Dendritic cell treated with granulocyte-macrophage colony-stimulating factor and Interleukin-4, amounts not matched to agents 40 ng/mL and 50 ng/mL, for 4 days (primary cell): ENCODE measurements around the gene GRB2.
"Not testable (repeated sequence)": the region's sequence is repeated elsewhere in the genome, so short reads cannot be mapped to it uniquely, and the experiment has no call there.

ENCODE experiments used
- H3K27ac Mint-ChIP-seq: one replicate; pipeline ENCODE4 v1.8.0; 2022; ENCODE audit warnings: mild to moderate bottlenecking, mixed read lengths
- H3K27me3 Mint-ChIP-seq: one replicate; pipeline ENCODE4 v1.8.0; 2022; ENCODE audit warnings: mild to moderate bottlenecking, mixed read lengths
- H3K36me3 Mint-ChIP-seq: one replicate; pipeline ENCODE4 v1.8.0; 2022; ENCODE audit warnings: low read depth, mixed read lengths
- H3K4me1 Mint-ChIP-seq: one replicate; pipeline ENCODE4 v1.8.0; 2022; ENCODE audit warnings: low read depth, mixed read lengths
- H3K4me3 Mint-ChIP-seq: one replicate; pipeline ENCODE4 v1.8.0; 2022; ENCODE audit warnings: mild to moderate bottlenecking, moderate library complexity, mixed read lengths
- H3K9me3 Mint-ChIP-seq: one replicate; pipeline ENCODE4 v1.8.0; 2022; ENCODE audit warnings: mixed read lengths
- intact Hi-C: fragments of 100-400 bp; cut with micrococcal nuclease; formaldehyde crosslinking; loops from one replicate; pipeline ENCODE4 v1.15.0; 2022

The GRB2 gene

GRCh38 chr17:75365931-75366275 is 39.6 kb downstream of the GRB2 start:
- H3K4me1 Mint-ChIP-seq = peaks cover 88% of the 10 kb centered on the region
- no peak overlapping the region for H3K4me3 Mint-ChIP-seq
- no peaks in the 10 kb centered on the region for H3K9me3 Mint-ChIP-seq
- H3K27ac Mint-ChIP-seq = no peak overlapping the region
- peaks cover 37% of the 10 kb centered on the region for H3K36me3 Mint-ChIP-seq
- intact Hi-C loops = no loop called here
- H3K27me3 Mint-ChIP-seq = no peaks in the 10 kb centered on the region

- intact Hi-C loops = no loop called here
- peaks cover 37% of the 10 kb centered on the region for H3K36me3 Mint-ChIP-seq
- H3K4me3 Mint-ChIP-seq = no peak overlapping the region
Observed at GRCh38 chr17:75365009-75365930, 40.2 kb downstream of the GRB2 start.

GRCh38 chr17:75364078-75364477 is 41.4 kb downstream of the GRB2 start:
- Mint-ChIP-seq H3K9me3 (no peaks in the 10 kb centered on the region), H3K36me3 (peaks cover 37% of the 10 kb centered on the region), H3K27me3 (no peaks in the 10 kb centered on the region), H3K4me1 (peaks cover 97% of the 10 kb centered on the region), H3K27ac (no peak overlapping the region), H3K4me3 (no peak overlapping the region)
- intact Hi-C loops = loop anchor here (5.0 kb wide), 1 partner anchor 38 kb away; no protein-coding TSS in a partner anchor

More at GRCh38 chr17:75365009-75365930, 40.2 kb downstream of the GRB2 start:
- peaks cover 92% of the 10 kb centered on the region for H3K4me1 Mint-ChIP-seq
- H3K27ac Mint-ChIP-seq = no peak overlapping the region
- no peaks in the 10 kb centered on the region for H3K27me3 Mint-ChIP-seq
- no peaks in the 10 kb centered on the region for H3K9me3 Mint-ChIP-seq

- no peak overlapping the region for H3K4me3 Mint-ChIP-seq
- H3K4me1 Mint-ChIP-seq = peaks cover 91% of the 10 kb centered on the region
- H3K27ac Mint-ChIP-seq = peak overlapping the region; percentile 11
- intact Hi-C loops = loop anchor here (5.0 kb wide), 1 partner anchor 40 kb away; no protein-coding TSS in a partner anchor
- H3K9me3 Mint-ChIP-seq = no peaks in the 10 kb centered on the region
- H3K36me3 Mint-ChIP-seq = peaks cover 32% of the 10 kb centered on the region
- H3K27me3 Mint-ChIP-seq = no peaks in the 10 kb centered on the region
Observed at GRCh38 chr17:75361996-75362395, 43.5 kb downstream of the GRB2 start.

- Mint-ChIP-seq H3K36me3 (peaks cover 39% of the 10 kb centered on the region), H3K27ac (peak overlapping the region; percentile 41), H3K4me1 (peaks cover 91% of the 10 kb centered on the region), H3K4me3 (no peak overlapping the region), H3K27me3 (no peaks in the 10 kb centered on the region), H3K9me3 (no peaks in the 10 kb centered on the region)
- intact Hi-C loops = loop anchor here (5.0 kb wide), 1 partner anchor 41 kb away; no protein-coding TSS in a partner anchor
Observed at GRCh38 chr17:75361344-75361743, 44.1 kb downstream of the GRB2 start.

- Mint-ChIP-seq H3K27me3 (no peaks in the 10 kb centered on the region), H3K9me3 (no peaks in the 10 kb centered on the region), H3K4me1 (peaks cover 82% of the 10 kb centered on the region), H3K27ac (peak overlapping the region; percentile 18), H3K4me3 (no peak overlapping the region), H3K36me3 (peaks cover 28% of the 10 kb centered on the region)
- intact Hi-C loops = no loop called here
Observed at GRCh38 chr17:75356260-75356937, 49.1 kb downstream of the GRB2 start.

GRCh38 chr17:75353176-75353575 is 52.3 kb downstream of the GRB2 start:
- Mint-ChIP-seq H3K4me1 (peaks cover 89% of the 10 kb centered on the region), H3K36me3 (peaks cover 48% of the 10 kb centered on the region), H3K27ac (no peak overlapping the region), H3K27me3 (no peaks in the 10 kb centered on the region), H3K4me3 (no peak overlapping the region), H3K9me3 (no peaks in the 10 kb centered on the region)
- intact Hi-C loops = no loop called here

GRCh38 chr17:75352079-75352569 is 53.4 kb downstream of the GRB2 start:
- peak overlapping the region; percentile 13 for H3K4me3 Mint-ChIP-seq
- peaks cover 89% of the 10 kb centered on the region for H3K4me1 Mint-ChIP-seq
- intact Hi-C loops = no loop called here
- H3K9me3 Mint-ChIP-seq = no peaks in the 10 kb centered on the region
- peak overlapping the region; percentile 59 for H3K27ac Mint-ChIP-seq
- H3K36me3 Mint-ChIP-seq = peaks cover 42% of the 10 kb centered on the region
- H3K27me3 Mint-ChIP-seq = no peaks in the 10 kb centered on the region

GRCh38 chr17:75350706-75351105 is 54.8 kb downstream of the GRB2 start:
- Mint-ChIP-seq H3K36me3 (peaks cover 34% of the 10 kb centered on the region), H3K4me3 (no peak overlapping the region), H3K9me3 (no peaks in the 10 kb centered on the region), H3K27ac (peak overlapping the region; percentile 55), H3K27me3 (no peaks in the 10 kb centered on the region), H3K4me1 (peaks cover 93% of the 10 kb centered on the region)
- intact Hi-C loops = no loop called here

GRCh38 chr17:75350029-75350428 is 55.4 kb downstream of the GRB2 start:
- intact Hi-C loops = no loop called here
- H3K36me3 Mint-ChIP-seq = peaks cover 29% of the 10 kb centered on the region
- H3K27me3 Mint-ChIP-seq = no peaks in the 10 kb centered on the region
- H3K4me3 Mint-ChIP-seq = no peak overlapping the region
- H3K9me3 Mint-ChIP-seq = no peaks in the 10 kb centered on the region
- no peak overlapping the region for H3K27ac Mint-ChIP-seq
- peaks cover 95% of the 10 kb centered on the region for H3K4me1 Mint-ChIP-seq

- Mint-ChIP-seq H3K27ac (no peak overlapping the region), H3K27me3 (no peaks in the 10 kb centered on the region), H3K36me3 (peaks cover 27% of the 10 kb centered on the region), H3K4me1 (peaks cover 92% of the 10 kb centered on the region), H3K9me3 (no peaks in the 10 kb centered on the region), H3K4me3 (no peak overlapping the region)
- intact Hi-C loops = no loop called here
Observed at GRCh38 chr17:75349589-75349988, 55.9 kb downstream of the GRB2 start.

GRCh38 chr17:75348386-75349012 is 57.0 kb downstream of the GRB2 start:
- Mint-ChIP-seq H3K9me3 (no peaks in the 10 kb centered on the region), H3K4me1 (peaks cover 90% of the 10 kb centered on the region), H3K27ac (no peak overlapping the region), H3K4me3 (no peak overlapping the region), H3K27me3 (no peaks in the 10 kb centered on the region), H3K36me3 (peaks cover 31% of the 10 kb centered on the region)
- intact Hi-C loops = no loop called here

GRCh38 chr17:75346906-75347305 is 58.6 kb downstream of the GRB2 start:
- Mint-ChIP-seq H3K27me3 (no peaks in the 10 kb centered on the region), H3K4me3 (peak overlapping the region; percentile 22), H3K4me1 (peaks cover 87% of the 10 kb centered on the region), H3K36me3 (peaks cover 36% of the 10 kb centered on the region), H3K9me3 (no peaks in the 10 kb centered on the region), H3K27ac (peak overlapping the region; percentile 54)
- intact Hi-C loops = no loop called here

- Mint-ChIP-seq H3K36me3 (peaks cover 41% of the 10 kb centered on the region), H3K4me1 (peaks cover 89% of the 10 kb centered on the region), H3K27ac (peak overlapping the region; percentile 54)
- H3K4me3 Mint-ChIP-seq, H3K9me3 Mint-ChIP-seq, intact Hi-C loops, H3K27me3 Mint-ChIP-seq: not testable (repeated sequence)
Observed at GRCh38 chr17:75346368-75346767, 59.1 kb downstream of the GRB2 start.
